Esophagus muscularis mucosa (tissue), 3 donors: Measurements from ENCODE around the gene SPDYE17.
"Not testable (repeated sequence)": the region's sequence is repeated elsewhere in the genome, so short reads cannot be mapped to it uniquely, and the experiment has no call there.

Source experiments
- CTCF ChIP-seq, 3 experiments: fragments of 200-600 bp in 2 of 3; fragments of 450-650 bp in 1 of 3; sonication (generic) in 2 of 3; IDR thresholded peaks; one replicate each; pipeline ENCODE4 v1.5.1; 2017 to 2019; ENCODE audit warnings: antibody characterized with exemption in 3 of 3, mild to moderate bottlenecking in 2 of 3, moderate library complexity in 1 of 3
- EP300 ChIP-seq: sonication (generic); formaldehyde crosslinking; IDR thresholded peaks from one replicate; pipeline ENCODE4 v1.6.1; 2017; ENCODE audit warnings: antibody characterized with exemption

- not testable (repeated sequence) for TF ChIP-seq CTCF (IDR thresholded peaks at IDR 0.05); EP300
Observed at GRCh38 chr7:77079112-77079511, 47.0 kb upstream of the SPDYE17 start.
